Spleen (tissue), 7 donors: ENCODE results near the gene JARID2.

Source experiments
- CTCF ChIP-seq, 11 experiments: fragments of 200-600 bp in 7 of 11; fragments of 450-650 bp in 4 of 11; sonication (generic) in 4 of 11; IDR thresholded peaks in 8 of 11; conservative IDR thresholded peaks in 3 of 11; 1 replicate in 7 of 11; 2 replicates in 4 of 11; pipeline versions ENCODE4 v1.4.0 to v1.8.0; 2016 to 2021; ENCODE audit warnings: antibody characterized with exemption in 11 of 11, inconsistent platforms in 4 of 11, mild to moderate bottlenecking in 1 of 11
- POLR2A ChIP-seq, 3 donors: fragments of 450-650 bp; IDR thresholded peaks; one replicate each; pipeline ENCODE4 v1.5.1; 2017; ENCODE audit warnings: antibody characterized with exemption in 3 of 3, mild to moderate bottlenecking in 1 of 3
- POLR2AphosphoS5 ChIP-seq, 3 donors: sonication (generic); formaldehyde crosslinking; IDR thresholded peaks; one replicate each; pipeline ENCODE4 v1.5.1; 2017; ENCODE audit warnings: antibody characterized with exemption in 3 of 3
- donor health status: DM: no; HTN: no; CAD: no; lungs with moderate emphysema.
- donor health status: DM: no; HTN: no; CAD: no.
- donor health status: DM: no; HTN: no; CAD: no.

GRCh38 chr6:15301179-15302006 lies 55.5 kb downstream of the JARID2 start:
- no peak for TF ChIP-seq CTCF (IDR thresholded peaks at IDR 0.05 in 8 of 11, conservative IDR thresholded peaks at IDR 0.05 in 3 of 11)
- no peak for TF ChIP-seq POLR2AphosphoS5 (IDR thresholded peaks at IDR 0.05)
- TF ChIP-seq POLR2A (IDR thresholded peaks at IDR 0.05) = no peak
